Measurements from ENCODE around the gene NIM1K.

- no peak for TF ChIP-seq EZH2 (IDR thresholded peaks at IDR 0.05; ENCODE audit: low read depth)
- no peak for TF ChIP-seq CTCF (conservative IDR thresholded peaks at IDR 0.05)
These were observed 120.1 kb downstream of the NIM1K start for GRCh38 chr5:43312076-43312661.
